ENCODE measurements around the gene FAM187B. TPM values are rescaled to one million over a fixed set of nuclear protein-coding genes. Genes with fewer than 3 reads are reported as not detected.
"Not testable (repeated sequence)": the region's sequence is repeated elsewhere in the genome, so short reads cannot be mapped to it uniquely, and the experiment has no call there.

The FAM187B gene
- total RNA-seq, 4 donors from 2014 or later: not detected

DNA sequence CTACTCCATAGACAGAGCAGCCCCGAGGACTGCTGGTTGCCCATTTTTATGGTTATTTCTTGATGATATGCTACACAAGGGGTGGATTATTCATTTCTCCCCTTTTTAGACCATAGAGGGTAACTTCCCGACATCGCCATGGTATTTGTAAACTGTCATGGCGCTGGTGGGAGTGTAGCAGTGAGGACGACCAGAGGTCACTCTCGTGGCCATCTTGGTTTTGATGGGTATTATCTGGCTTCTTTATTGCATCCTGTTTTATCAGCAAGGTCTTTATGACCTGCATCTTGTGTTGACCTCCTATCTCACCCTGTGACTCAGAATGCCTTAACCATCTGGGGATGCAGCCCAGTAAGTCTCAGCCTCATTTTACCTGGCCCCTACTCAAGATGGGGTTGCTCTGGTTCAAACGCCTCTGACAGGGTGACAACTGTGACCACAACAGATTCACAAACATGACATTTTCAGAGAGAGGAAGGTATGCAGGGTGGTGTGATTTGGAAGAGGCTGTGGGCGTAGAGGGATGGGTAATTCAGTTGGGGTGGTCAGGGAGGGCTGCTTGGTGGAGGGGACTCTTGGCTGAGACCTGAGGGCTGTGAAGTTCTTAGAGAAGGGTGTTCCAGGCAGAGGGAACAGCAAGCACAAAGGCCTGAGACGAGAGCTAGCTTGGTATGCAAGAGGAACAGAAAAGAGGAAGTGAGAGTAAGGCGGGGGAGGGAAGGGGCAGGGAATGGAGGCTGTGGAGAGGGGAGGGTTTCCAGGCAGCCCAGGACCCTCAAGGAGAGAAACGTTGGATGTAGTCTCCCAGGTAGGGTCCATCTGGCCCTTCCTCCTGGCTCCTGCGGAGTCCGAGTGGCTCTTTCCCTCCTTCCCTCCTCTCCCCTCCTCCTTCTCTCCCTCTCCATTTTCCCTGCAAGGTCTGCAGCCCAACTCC lies 23.5 kb downstream of the FAM187B start:
- TF ChIP-seq POLR2A (IDR thresholded peaks at IDR 0.05) (no peak), CTCF (IDR thresholded peaks at IDR 0.05 in 4 of 5, conservative IDR thresholded peaks at IDR 0.05 in 1 of 5) (no peak)
- Histone ChIP-seq H3K9me3 (no peaks in the 10 kb centered on the region), H3K27me3 (no peaks in the 10 kb centered on the region), H3K4me1 (no peaks in the 10 kb centered on the region), H3K36me3 (no peaks in the 10 kb centered on the region), H3K4me3 (no peak overlapping the region), H3K27ac (no peak overlapping the region)
- in situ Hi-C loops (cut with MboI; ENCODE audit: low sequenced_read_pairs in 4 of 4): no loop called here
- intact Hi-C loops (cut with DNase I; ENCODE audit: low total_unique reads): loop anchor here (5.0 kb wide), 1 partner anchor 48 kb away; no protein-coding TSS in a partner anchor
- no peak for DNase-seq
- ATAC-seq: no peak

GRCh38 chr19:35202722-35203688 lies 25.5 kb downstream of the FAM187B start:
- Histone ChIP-seq H3K27me3 (no peaks in the 10 kb centered on the region), H3K9me3 (no peaks in the 10 kb centered on the region), H3K36me3 (no peaks in the 10 kb centered on the region), H3K4me3 (no peak overlapping the region), H3K4me1 (no peaks in the 10 kb centered on the region), H3K27ac (no peak overlapping the region)
- intact Hi-C loops (cut with DNase I; ENCODE audit: low total_unique reads): loop anchor here (5.0 kb wide), 1 partner anchor 46 kb away; no protein-coding TSS in a partner anchor
- no peak for DNase-seq
- in situ Hi-C loops (cut with MboI; ENCODE audit: low sequenced_read_pairs in 4 of 4): no loop called here
- no peak for TF ChIP-seq CTCF (IDR thresholded peaks at IDR 0.05 in 4 of 5, conservative IDR thresholded peaks at IDR 0.05 in 1 of 5)
- no peak for TF ChIP-seq POLR2A (IDR thresholded peaks at IDR 0.05)
- ATAC-seq: no peak

- DNase-seq (no peak), ATAC-seq (no peak)
- Histone ChIP-seq H3K9me3 (no peaks in the 10 kb centered on the region), H3K4me3 (no peak overlapping the region), H3K27ac (no peak overlapping the region), H3K36me3 (no peaks in the 10 kb centered on the region), H3K27me3 (no peaks in the 10 kb centered on the region), H3K4me1 (no peaks in the 10 kb centered on the region)
- in situ Hi-C loops (cut with MboI; ENCODE audit: low sequenced_read_pairs in 4 of 4): no loop called here
- TF ChIP-seq CTCF (IDR thresholded peaks at IDR 0.05 in 4 of 5, conservative IDR thresholded peaks at IDR 0.05 in 1 of 5): no peak
- no peak for TF ChIP-seq POLR2A (IDR thresholded peaks at IDR 0.05)
- intact Hi-C loops (cut with DNase I; ENCODE audit: low total_unique reads): no loop called here
Observed at GRCh38 chr19:35199481-35199880, 29.1 kb downstream of the FAM187B start.

DNA sequence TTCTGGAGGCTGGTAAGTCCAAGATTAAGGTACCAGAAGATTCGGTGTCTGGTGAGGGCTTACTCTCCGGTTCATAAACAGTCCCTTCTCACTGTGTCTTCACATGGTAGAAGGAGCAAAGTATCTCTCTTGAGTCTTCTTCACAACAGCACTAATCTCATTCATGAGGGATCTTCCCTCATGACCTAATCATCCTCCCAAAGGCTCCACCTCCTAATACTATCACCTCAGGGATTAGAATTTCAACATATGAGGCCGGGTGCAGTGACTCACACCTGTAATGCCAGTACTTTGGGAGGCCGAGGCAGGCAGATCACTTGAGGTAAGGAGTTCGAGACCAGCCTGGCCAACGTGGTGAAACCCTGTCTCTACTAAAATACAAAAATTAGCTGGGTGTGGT lies 31.7 kb downstream of the FAM187B start:
- H3K4me1 ChIP-seq; intact Hi-C loops (cut with DNase I; ENCODE audit: low total_unique reads); ATAC-seq; DNase-seq; in situ Hi-C loops (cut with MboI; ENCODE audit: low sequenced_read_pairs in 4 of 4); H3K27me3 ChIP-seq; H3K27ac ChIP-seq; H3K36me3 ChIP-seq; H3K9me3 ChIP-seq; H3K4me3 ChIP-seq: not testable (repeated sequence)

GRCh38 chr19:35195830-35196229 lies 32.7 kb downstream of the FAM187B start:
- Histone ChIP-seq H3K27me3 (no peaks in the 10 kb centered on the region), H3K27ac (no peak overlapping the region), H3K4me1 (no peaks in the 10 kb centered on the region), H3K4me3 (no peak overlapping the region), H3K9me3 (no peaks in the 10 kb centered on the region), H3K36me3 (no peaks in the 10 kb centered on the region)
- DNase-seq (no peak), ATAC-seq (no peak)
- TF ChIP-seq CTCF (IDR thresholded peaks at IDR 0.05 in 4 of 5, conservative IDR thresholded peaks at IDR 0.05 in 1 of 5): no peak
- no peak for TF ChIP-seq POLR2A (IDR thresholded peaks at IDR 0.05)
- in situ Hi-C loops (cut with MboI; ENCODE audit: low sequenced_read_pairs in 4 of 4) (no loop called here), intact Hi-C loops (cut with DNase I; ENCODE audit: low total_unique reads) (no loop called here)
